Stimulated activated CD4-positive, alpha-beta T cell treated with anti-CD3 and anti-CD28 coated beads, Interleukin-2, amount 100 ng/mL, for 24 hours (primary cell): ENCODE measurements around the gene TMTC4.
"Not testable (repeated sequence)": the region's sequence is repeated elsewhere in the genome, so short reads cannot be mapped to it uniquely, and the experiment has no call there.

Experiments
- DNase-seq, 2 donors: peaks; one replicate each; pipeline ENCODE4 v3.0.0-alpha.2; 2020

Gene TMTC4

GRCh38 chr13:100580045-100580444 is 94.5 kb downstream of the TMTC4 start:
- DNase-seq = no peak

GRCh38 chr13:100577239-100577638 is 97.4 kb downstream of the TMTC4 start:
- DNase-seq = not testable (repeated sequence)

- peak; percentile 80 to 83 for DNase-seq
Observed at GRCh38 chr13:100573121-100573520, 101.5 kb downstream of the TMTC4 start.

GRCh38 chr13:100566543-100566942 is 108.1 kb downstream of the TMTC4 start:
- DNase-seq = no peak

GRCh38 chr13:100565286-100565685 is 109.3 kb downstream of the TMTC4 start:
- DNase-seq = no peak

- DNase-seq = no peak
Observed at GRCh38 chr13:100564444-100565223, 110.0 kb downstream of the TMTC4 start.

GRCh38 chr13:100563779-100564178 is 110.8 kb downstream of the TMTC4 start:
- DNase-seq = no peak

GRCh38 chr13:100561599-100562204 is 112.9 kb downstream of the TMTC4 start:
- no peak for DNase-seq

GRCh38 chr13:100561158-100561499 is 113.5 kb downstream of the TMTC4 start:
- DNase-seq = no peak

GRCh38 chr13:100560498-100561157 is 114.0 kb downstream of the TMTC4 start:
- no peak for DNase-seq

GRCh38 chr13:100559886-100560285 is 114.7 kb downstream of the TMTC4 start:
- no peak for DNase-seq
